ENCODE results near the gene CREB3.

The CREB3 gene

GRCh38 chr9:35728041-35728971 is 4.2 kb upstream of the CREB3 start:
- no peak for DNase-seq

- DNase-seq, result no peak
Observed at GRCh38 chr9:35729101-35729500, 3.4 kb upstream of the CREB3 start.

DNA sequence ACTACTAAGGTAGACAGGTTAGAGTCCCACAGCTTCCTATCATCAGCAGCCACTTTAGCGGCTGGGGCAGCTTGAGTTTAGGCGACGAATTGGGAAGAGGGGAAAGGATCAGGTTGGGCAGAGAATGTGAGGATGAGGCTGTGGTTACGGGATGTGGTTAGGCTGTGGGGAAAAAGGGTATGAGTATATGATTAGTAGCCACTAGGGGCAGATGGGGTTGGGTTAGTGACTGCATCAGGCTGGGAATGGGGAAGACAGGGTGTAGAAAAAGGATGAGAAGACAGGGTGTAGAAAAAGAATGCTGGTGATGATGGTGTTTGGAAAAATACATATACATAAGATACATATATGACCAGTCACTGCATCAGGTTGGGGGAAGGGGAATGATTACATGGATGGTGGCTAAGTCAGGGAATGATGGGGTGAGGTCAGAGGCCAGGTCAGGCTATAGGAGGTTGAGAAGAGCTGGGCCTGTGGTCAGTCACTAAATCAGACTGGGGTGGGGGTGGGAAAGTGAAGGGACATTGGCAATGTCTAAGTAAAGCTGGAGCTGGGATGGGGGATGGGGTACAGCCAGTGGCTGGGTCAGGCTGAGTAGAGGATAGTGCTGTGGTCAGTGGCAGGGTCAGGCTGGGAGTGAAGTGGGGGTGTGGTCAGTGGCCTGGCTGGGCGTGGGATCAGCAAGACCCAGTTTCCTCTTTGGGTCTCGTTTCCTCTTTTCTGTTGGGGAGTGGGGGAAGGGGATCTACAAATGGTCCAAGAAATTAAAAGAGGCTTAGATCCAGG is 2.6 kb upstream of the CREB3 start:
- no peak for DNase-seq

GRCh38 chr9:35730486-35730854 is 2.0 kb upstream of the CREB3 start:
- no peak for DNase-seq

DNA sequence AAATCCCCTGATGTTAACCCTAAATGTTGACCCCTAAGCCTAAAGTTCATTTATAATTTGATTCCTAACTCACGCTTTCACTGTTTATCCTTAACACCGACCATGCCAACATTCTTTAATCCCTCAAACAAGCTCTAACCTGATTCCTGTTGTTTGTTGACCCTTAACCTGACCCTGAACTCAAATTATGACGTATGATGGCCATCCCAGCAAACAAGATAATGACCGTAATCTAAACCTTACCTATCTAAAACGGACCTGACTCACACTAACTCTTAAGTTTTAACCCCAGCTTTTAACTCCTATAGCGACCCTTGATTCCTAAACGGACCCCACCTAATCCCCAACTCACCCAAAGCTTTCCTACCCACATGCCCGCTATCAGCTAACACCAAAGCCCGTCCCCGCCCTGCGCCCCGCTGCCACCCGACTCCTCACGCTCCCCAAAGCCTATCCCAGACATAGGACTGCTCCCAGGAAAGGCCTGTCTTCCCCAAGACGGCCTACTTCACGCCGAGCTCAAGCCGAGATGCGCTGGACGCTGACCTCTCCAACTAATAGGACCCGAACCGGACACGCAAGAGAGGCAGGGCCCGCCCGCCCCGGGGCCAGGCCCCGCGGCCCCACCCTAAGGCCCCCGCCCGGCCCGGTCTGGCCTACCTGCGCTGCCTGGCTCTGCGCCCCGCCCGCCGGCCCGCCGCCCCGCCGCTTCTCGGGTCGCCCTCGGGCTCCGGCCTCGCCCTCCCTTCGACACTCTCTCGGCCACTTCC is 866 bp upstream of the CREB3 start:
- no peak for DNase-seq

DNA sequence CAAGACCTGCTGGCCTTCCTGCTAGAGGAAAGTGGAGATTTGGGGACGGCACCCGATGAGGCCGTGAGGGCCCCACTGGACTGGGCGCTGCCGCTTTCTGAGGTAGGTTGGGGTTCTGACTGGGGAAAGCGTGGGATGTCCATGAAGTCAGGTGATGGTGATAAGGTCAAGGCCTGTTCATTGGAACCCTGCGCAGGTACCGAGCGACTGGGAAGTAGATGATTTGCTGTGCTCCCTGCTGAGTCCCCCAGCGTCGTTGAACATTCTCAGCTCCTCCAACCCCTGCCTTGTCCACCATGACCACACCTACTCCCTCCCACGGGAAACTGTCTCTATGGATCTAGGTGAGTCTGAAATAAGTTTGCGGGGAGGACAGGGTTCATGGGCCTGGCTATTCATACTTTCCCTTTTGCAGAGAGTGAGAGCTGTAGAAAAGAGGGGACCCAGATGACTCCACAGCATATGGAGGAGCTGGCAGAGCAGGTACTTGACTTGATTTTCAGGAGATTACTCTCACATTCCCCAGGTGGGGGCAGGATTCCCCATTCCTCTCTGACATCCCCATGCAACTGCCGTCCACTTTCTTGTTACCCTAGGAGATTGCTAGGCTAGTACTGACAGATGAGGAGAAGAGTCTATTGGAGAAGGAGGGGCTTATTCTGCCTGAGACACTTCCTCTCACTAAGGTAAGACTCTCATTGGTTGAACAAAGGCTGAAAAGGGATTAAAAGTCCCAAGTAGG is 505 bp downstream of the CREB3 start:
- peak; percentile 13 for DNase-seq

DNA sequence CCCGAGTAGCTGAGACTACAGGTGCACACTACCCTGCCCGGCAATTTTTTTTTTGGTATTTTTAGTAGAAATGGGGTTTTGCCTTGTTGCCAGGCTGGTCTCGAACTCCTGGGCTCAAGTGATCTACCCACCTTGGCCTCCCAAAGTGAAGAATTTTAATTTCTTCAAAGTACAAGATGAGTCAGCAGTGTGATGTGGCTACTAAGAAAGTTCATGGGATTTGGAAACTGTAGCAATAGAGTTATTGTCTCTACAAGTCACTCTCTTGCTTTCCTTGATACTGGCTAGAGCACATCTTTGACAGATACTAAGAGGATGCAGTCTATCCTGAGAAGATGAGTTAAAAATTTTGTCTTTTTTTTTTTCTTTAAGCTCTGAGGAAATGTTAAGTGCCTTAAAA is 1.6 kb downstream of the CREB3 start:
- DNase-seq, result no peak

DNA sequence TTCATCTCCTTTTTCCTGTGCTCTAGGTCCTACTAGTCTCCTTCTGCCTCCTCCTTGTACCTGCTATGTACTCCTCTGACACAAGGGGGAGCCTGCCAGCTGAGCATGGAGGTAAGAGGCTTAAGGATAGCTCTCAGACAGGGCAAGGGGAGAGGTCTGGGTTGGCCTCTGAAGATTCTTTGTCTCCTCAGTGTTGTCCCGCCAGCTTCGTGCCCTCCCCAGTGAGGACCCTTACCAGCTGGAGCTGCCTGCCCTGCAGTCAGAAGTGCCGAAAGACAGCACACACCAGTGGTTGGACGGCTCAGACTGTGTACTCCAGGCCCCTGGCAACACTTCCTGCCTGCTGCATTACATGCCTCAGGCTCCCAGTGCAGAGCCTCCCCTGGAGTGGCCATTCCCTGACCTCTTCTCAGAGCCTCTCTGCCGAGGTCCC is 3.8 kb downstream of the CREB3 start:
- DNase-seq, result peak; percentile 4

DNA sequence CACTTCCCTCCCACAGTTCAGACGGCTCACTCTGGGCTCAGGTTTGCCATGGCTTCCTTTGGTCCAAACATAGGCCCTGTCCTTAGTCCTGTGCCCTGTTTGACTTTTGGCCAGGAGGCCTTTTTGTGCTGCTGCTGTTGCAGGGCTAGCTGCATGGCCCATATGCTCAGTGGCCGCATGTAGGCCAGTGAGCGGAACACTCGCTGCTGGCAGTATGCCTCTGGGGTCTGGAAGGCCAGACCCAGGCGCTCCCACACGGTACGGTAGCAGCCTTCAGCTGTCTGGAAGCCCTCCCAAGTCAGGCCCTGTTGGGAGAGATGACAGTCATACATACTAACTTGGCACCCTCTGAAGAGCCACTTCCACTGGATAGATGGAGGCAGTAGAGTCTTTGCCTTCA is 4.7 kb downstream of the CREB3 start:
- DNase-seq, result no peak

GRCh38 chr9:35738186-35738585 is 5.7 kb downstream of the CREB3 start:
- DNase-seq, result no peak

- DNase-seq, result no peak
Observed at GRCh38 chr9:35738924-35739323, 6.5 kb downstream of the CREB3 start.

DNA sequence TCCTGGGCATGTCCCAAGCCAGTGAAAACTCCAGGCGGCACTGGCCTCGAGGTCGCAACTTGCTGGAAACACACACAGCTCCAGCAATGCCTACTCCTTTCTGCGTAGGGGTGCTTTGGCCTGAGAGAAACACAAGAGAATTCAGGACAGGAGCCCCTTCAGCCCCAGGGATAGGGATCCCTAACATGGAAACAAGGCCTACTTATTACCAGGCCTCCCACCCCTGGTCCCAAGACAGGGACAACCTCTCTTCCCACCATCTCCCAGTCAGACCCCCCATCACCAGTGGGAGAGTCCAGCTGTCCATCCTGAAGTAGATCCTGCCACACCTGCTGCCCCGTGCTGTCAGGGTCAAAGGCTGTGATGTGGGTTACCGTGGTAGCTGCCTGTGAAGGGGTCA is 7.8 kb downstream of the CREB3 start:
- DNase-seq, result no peak

- DNase-seq, result no peak
Observed at GRCh38 chr9:35741740-35742139, 9.3 kb downstream of the CREB3 start.

DNA sequence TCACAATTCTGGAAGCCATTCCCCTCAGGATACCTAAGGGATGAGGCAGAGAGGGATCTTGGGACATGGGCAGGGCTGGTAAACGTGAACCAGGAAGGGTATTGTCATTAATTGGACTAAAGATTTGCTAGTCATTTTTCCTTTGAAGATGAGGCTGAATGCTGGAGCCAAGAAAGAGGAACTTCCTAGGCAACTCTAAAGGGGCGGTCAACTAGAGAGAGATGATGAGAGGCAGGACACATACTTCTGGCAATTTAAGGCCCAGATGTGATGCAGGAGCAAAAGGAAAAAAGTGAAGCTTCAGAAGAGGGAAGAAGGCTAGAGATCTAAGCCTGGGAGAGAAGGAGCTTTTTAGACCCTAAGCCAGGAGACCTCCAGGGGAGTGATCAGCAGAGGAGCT is 11.0 kb downstream of the CREB3 start:
- DNase-seq, result no peak

GRCh38 chr9:35743880-35744518 is 11.5 kb downstream of the CREB3 start:
- DNase-seq, result no peak

DNA sequence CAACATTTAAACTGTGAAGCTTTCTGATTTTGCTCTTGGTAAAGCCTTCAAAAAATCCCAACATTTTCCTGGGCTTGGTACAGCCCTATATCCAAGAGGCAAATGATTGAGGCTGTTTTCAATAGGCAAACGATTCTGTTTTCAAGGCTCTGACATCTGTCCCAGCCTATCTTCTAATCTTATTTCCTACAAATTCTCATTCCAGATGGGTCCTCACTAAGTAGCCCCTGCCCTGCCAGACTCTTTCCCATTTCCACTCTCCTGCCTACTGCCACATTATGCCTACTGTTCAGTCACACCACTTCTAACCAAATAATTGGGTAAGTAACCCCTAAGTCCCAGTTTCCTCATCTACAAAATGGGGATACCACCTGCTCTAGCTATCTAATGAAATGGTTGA is 13.1 kb downstream of the CREB3 start:
- DNase-seq, result no peak

DNA sequence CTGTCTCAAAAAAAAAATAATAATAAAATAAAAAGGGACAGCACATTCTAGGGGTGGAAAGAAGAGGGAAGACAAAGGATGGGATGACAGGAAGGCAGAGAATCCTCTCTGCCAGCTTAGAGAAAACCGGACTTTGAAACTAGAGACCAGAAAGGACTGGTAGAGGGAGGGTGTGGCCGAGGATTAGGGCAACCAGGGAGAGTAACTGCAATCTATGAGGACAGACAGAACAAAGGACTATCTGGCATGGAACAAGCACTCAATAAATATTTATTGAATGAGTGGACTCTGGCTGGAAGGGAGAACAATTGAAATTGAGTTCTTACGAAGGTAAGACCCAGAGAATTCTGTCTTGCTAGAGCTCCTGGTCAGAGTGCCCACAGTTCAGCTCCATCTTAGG is 14.1 kb downstream of the CREB3 start:
- no peak for DNase-seq

GRCh38 chr9:35748242-35748857 is 15.9 kb downstream of the CREB3 start:
- no peak for DNase-seq

DNA sequence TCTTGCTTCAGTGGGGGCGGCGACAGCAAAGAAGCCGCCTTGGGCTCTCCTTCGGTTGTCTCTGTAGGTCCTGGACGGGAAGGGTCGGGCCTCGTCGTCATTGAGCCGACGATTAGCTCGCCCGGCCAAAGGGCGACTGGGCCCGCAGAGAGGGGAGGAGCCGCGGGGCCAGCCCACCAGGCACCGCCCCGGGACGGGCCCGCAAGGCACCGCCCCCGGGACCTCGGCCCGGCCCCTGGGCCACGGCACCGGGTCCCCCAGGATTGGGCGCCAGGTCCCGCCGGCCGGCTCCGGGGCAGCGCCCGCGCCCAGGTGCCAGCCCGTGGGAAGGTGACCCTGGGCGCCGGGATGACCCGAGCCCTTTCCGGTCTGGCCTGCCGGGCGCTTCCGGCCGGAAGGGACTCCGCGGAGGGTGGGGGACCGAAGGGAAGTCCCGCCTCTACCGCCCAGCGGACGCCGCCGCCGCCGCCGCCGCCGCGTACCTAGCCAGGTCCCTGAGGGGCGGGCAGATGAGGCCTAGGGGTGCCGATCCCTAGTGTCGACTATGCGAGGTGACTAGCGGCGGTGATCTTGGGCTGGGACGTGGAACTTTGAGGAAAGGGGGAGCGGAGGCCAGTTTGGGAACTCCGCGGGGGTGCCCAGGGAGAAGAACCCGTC is 16.5 kb downstream of the CREB3 start, which contains the start of the genes GBA2 and RGP1:
Gene GBA2 (minus strand): TSS at position 371 of the 657 bp plus-strand sequence. CDS start 524 bp downstream, outside the sequence.
Gene RGP1 (plus strand): TSS at position 430 of the 657 bp plus-strand sequence. CDS start 469 bp downstream, outside the sequence.
- DNase-seq, result peak; percentile 6

DNA sequence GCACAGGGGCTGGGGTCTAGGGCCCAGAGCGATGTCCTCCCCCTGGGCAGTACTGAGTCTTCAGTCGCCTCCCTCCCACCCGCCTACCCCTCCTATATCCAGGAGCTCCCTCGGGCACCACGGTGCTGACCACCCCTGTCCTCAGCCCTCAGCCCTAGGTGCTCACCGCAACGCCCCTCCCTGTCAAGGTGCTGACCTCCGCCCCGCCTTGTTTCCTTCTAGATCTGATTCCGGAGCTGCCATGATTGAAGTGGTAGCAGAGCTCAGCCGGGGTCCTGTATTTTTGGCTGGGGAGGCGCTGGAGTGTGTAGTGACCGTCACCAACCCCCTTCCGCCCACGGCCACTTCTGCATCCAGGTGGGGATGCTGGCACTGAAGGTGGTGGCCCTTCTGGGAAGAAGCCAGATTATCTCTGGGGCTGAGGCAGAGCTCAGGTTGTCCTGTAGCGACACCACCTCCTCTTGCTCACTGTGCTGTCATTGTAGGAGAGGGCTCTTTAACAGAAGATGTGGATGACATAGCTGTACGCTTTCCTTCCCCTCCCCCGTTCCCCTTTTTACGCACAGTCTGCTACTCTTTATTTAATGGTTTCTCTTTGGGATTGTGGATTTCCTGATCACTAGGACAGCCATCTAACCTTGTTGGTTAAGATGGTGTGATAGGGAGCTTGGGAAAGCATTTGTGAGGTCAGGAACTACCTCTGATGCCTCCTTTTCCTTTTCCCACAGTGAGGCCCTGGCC is 17.2 kb downstream of the CREB3 start:
- DNase-seq, result no peak
